IMR-90 (cell line): ENCODE results near the gene LRRIQ4. TPM values are rescaled to one million over a fixed set of nuclear protein-coding genes. Genes with fewer than 3 reads are reported as not detected.

Experiments
- ATAC-seq: fragments of 200-7000 bp; cut with Tn5 transposase; 2 replicates; pipeline ENCODE4 v1.9.1; 2020; ENCODE audit warnings: low read depth, mild to moderate bottlenecking, moderate library complexity
- BruUV-seq: library from RNA; stranded (reverse); fragments of 400-500 nt; replicated peaks from 2 replicates; lab custom pipeline; 2021; lab: Mats Ljungman, UMichigan
- CTCF ChIA-PET: fragments of 300-600 bp; formaldehyde crosslinking; extraction: SDS; loops from one replicate; lab custom pipeline; 2021; ENCODE audit warnings: antibody characterized with exemption; lab: Yijun Ruan, JAX
- POLR2A ChIA-PET: fragments of 300-600 bp; sonication (Branson Sonifier 250); formaldehyde crosslinking; loops from one replicate; lab custom pipeline; 2022; ENCODE audit warnings: antibody characterized with exemption; ENCODE audit not compliant: unreplicated experiment; lab: Charles Lee
- DNase-seq: peaks from one replicate; pipeline ENCODE4 v3.0.0; 2013
- H2AFZ ChIP-seq: replicated peaks from 2 replicates; pipeline ENCODE3; 2013; ENCODE audit warnings: low read length, mild to moderate bottlenecking; ENCODE audit not compliant: poor library complexity
- H2AK5ac ChIP-seq: 2 replicates; pipeline ENCODE4 v1.6.1; 2013; ENCODE audit warnings: low read depth, low read length, inconsistent platforms
- H2AK9ac ChIP-seq: replicated peaks from 2 replicates; pipeline ENCODE3; 2013; ENCODE audit warnings: mild to moderate bottlenecking, low read depth, low read length, moderate library complexity; ENCODE audit not compliant: poor library complexity
- H2BK120ac ChIP-seq: 2 replicates; pipeline ENCODE4 v1.6.1; 2013; ENCODE audit warnings: low read depth, low read length, inconsistent platforms
- H2BK15ac ChIP-seq: 3 replicates; pipeline ENCODE4 v1.6.1; 2013; ENCODE audit warnings: low read depth, low read length, inconsistent platforms
- H2BK20ac ChIP-seq: 2 replicates; pipeline ENCODE4 v1.6.1; 2013; ENCODE audit warnings: low read depth, mild to moderate bottlenecking, inconsistent platforms, low read length, moderate library complexity
- H2BK5ac ChIP-seq: 2 replicates; pipeline ENCODE4 v1.6.1; 2013; ENCODE audit warnings: mild to moderate bottlenecking, low read depth, low read length, inconsistent platforms; ENCODE audit not compliant: poor library complexity, severe bottlenecking
- H3K14ac ChIP-seq: replicated peaks from 2 replicates; pipeline ENCODE4 v1.6.1; 2013; ENCODE audit warnings: low read depth, low read length, inconsistent platforms
- H3K18ac ChIP-seq: 2 replicates; pipeline ENCODE4 v1.6.1; 2013; ENCODE audit warnings: low read depth, low read length, control low read depth
- H3K23ac ChIP-seq: 2 replicates; pipeline ENCODE4 v1.6.1; 2013; ENCODE audit warnings: low read depth, low read length, inconsistent platforms
- H3K27ac ChIP-seq: 2 replicates; pipeline ENCODE4 v1.5.1; 2013; ENCODE audit warnings: mild to moderate bottlenecking, control low read depth, low read length; ENCODE audit not compliant: insufficient read depth
- H3K27me3 ChIP-seq: 2 replicates; pipeline ENCODE4 v1.6.1; 2013; ENCODE audit warnings: low read length; ENCODE audit not compliant: control insufficient read depth, insufficient read depth
- H3K36me3 ChIP-seq: 2 replicates; pipeline ENCODE4 v1.6.1; 2013; ENCODE audit warnings: low read length, mixed read lengths; ENCODE audit not compliant: control insufficient read depth, insufficient read depth
- H3K4ac ChIP-seq: 2 replicates; pipeline ENCODE4 v1.6.1; 2013; ENCODE audit warnings: low read depth, low read length, inconsistent platforms
- H3K4me1 ChIP-seq: 2 replicates; pipeline ENCODE4 v1.6.1; 2013; ENCODE audit warnings: low read length, mixed read lengths; ENCODE audit not compliant: control insufficient read depth, insufficient read depth
- H3K4me2 ChIP-seq: 2 replicates; pipeline ENCODE4 v1.6.1; 2013; ENCODE audit warnings: low read depth, mild to moderate bottlenecking, control low read depth, low read length, moderate library complexity
- H3K4me3 ChIP-seq: 2 replicates; pipeline ENCODE4 v1.5.1; 2013; ENCODE audit warnings: low read depth, mild to moderate bottlenecking, control low read depth, low read length, moderate library complexity; ENCODE audit not compliant: insufficient read depth
- H3K56ac ChIP-seq: 2 replicates; pipeline ENCODE4 v1.6.1; 2013; ENCODE audit warnings: low read length, inconsistent platforms; ENCODE audit not compliant: insufficient read depth; ENCODE audit errors: extremely low read depth
- H3K79me1 ChIP-seq, 2 experiments: 2 replicates each; pipeline ENCODE4 v1.6.1; 2013; ENCODE audit warnings: low read length in 2 of 2, inconsistent platforms in 1 of 2, low read depth in 1 of 2
- H3K9ac ChIP-seq: 2 replicates; pipeline ENCODE4 v1.6.1; 2013; ENCODE audit warnings: low read depth, low read length, control low read depth
- H3K9me1 ChIP-seq: 2 replicates; pipeline ENCODE4 v1.6.1; 2013; ENCODE audit warnings: low read length, inconsistent platforms; ENCODE audit not compliant: insufficient read depth
- H3K9me3 ChIP-seq: 2 replicates; pipeline ENCODE4 v1.6.1; 2013; ENCODE audit warnings: low read length; ENCODE audit not compliant: control insufficient read depth, insufficient read depth
- H4K20me1 ChIP-seq: 2 replicates; pipeline ENCODE4 v1.6.1; 2013; ENCODE audit warnings: low read length, inconsistent platforms; ENCODE audit not compliant: insufficient read depth
- H4K5ac ChIP-seq: 2 replicates; pipeline ENCODE4 v1.6.1; 2013; ENCODE audit warnings: mild to moderate bottlenecking, low read depth, low read length, control low read depth
- H4K8ac ChIP-seq, 2 experiments: 2 replicates each; pipeline ENCODE4 v1.6.1; 2013; ENCODE audit warnings: low read depth in 2 of 2, low read length in 2 of 2, control low read depth in 1 of 2, inconsistent platforms in 1 of 2
- H4K91ac ChIP-seq: 2 replicates; pipeline ENCODE4 v1.6.1; 2013; ENCODE audit warnings: low read depth, low read length, inconsistent platforms; ENCODE audit not compliant: insufficient read depth
- CEBPB ChIP-seq: IDR thresholded peaks from 2 replicates; pipeline ENCODE4 v1.6.1; 2012; ENCODE audit warnings: low read depth, low read length, improper control_type of control experiment
- FOS ChIP-seq: fragments of 150-350 bp; IDR thresholded peaks from 2 replicates; pipeline ENCODE4 v1.6.1; 2016; ENCODE audit warnings: low read depth, low read length
- MXI1 ChIP-seq: IDR thresholded peaks from 2 replicates; pipeline ENCODE4 v1.6.1; 2012; ENCODE audit warnings: low read depth, mild to moderate bottlenecking, low read length, moderate library complexity, borderline replicate concordance
- NFE2L2 ChIP-seq: fragments of 150-350 bp; IDR thresholded peaks from 2 replicates; pipeline ENCODE4 v1.6.1; 2016; ENCODE audit warnings: low read depth, mild to moderate bottlenecking, low read length
- RCOR1 ChIP-seq: IDR thresholded peaks from 2 replicates; pipeline ENCODE4 v1.6.1; 2012; ENCODE audit warnings: mild to moderate bottlenecking, low read length, improper control_type of control experiment; ENCODE audit not compliant: insufficient replicate concordance
- RFX5 ChIP-seq: IDR thresholded peaks from 2 replicates; pipeline ENCODE4 v1.8.0; 2012; ENCODE audit warnings: low read depth, mild to moderate bottlenecking, low read length, moderate library complexity
- SMC3 ChIP-seq: fragments of 150-350 bp; IDR thresholded peaks from 2 replicates; pipeline ENCODE4 v1.6.1; 2016; ENCODE audit warnings: low read depth, mild to moderate bottlenecking, antibody characterized with exemption, low read length, moderate library complexity
- WGBS, 2 experiments: methylation state at CpG; one replicate each; pipeline versions ENCODE4 v1.1.5 to v1.1.7; 2013; ENCODE audit warnings: missing lambda C conversion rate in 2 of 2; ENCODE audit not compliant: insufficient read length in 1 of 2; ENCODE audit errors: extremely low coverage in 2 of 2; 5-methylcytosine and 5-hydroxymethylcytosine counted together
- dilution Hi-C: fragments of 300-500 bp; cut with HindIII; formaldehyde crosslinking; loops from one replicate; pipeline ENCODE4 v1.14.3; 2018; ENCODE audit warnings: low sequenced_read_pairs; ENCODE audit not compliant: unreplicated experiment
- in situ Hi-C: fragments of 300-500 bp; cut with MboI; formaldehyde crosslinking; loops from 3 replicates; pipeline ENCODE4 v1.14.3; 2019; ENCODE audit warnings: low sequenced_read_pairs, inconsistent platforms, mixed read lengths
- intact Hi-C: fragments of 100-400 bp; cut with micrococcal nuclease; formaldehyde crosslinking; loops from 2 replicates; pipeline ENCODE4 v1.10.0; 2022
- polyA plus RNA-seq, 3 experiments: library from polyadenylated mRNA; depleted of rRNA; stranded (reverse); fragments of >200 nt; gene quantifications; 2 replicates each; pipeline ENCODE4 v1.2.3, GENCODE V29; 2012; ENCODE audit warnings: low replicate concordance in 1 of 3
- total RNA-seq: library from RNA; depleted of rRNA; stranded (reverse); fragments of >200 nt; gene quantifications from 2 replicates; pipeline ENCODE4 v1.2.3, GENCODE V29; 2012
- TF ChIP-seq, protein P1 (sequence below): fragments of 150-350 bp; IDR thresholded peaks from 2 replicates; pipeline ENCODE4 v1.6.1; 2016; ENCODE audit warnings: low read depth, mild to moderate bottlenecking, low read length, moderate library complexity, borderline replicate concordance

Gene LRRIQ4
- total and polyA plus RNA-seq, 2 of the 4 experiments (the other 2 are of a cell fraction) = not detected

DNA sequence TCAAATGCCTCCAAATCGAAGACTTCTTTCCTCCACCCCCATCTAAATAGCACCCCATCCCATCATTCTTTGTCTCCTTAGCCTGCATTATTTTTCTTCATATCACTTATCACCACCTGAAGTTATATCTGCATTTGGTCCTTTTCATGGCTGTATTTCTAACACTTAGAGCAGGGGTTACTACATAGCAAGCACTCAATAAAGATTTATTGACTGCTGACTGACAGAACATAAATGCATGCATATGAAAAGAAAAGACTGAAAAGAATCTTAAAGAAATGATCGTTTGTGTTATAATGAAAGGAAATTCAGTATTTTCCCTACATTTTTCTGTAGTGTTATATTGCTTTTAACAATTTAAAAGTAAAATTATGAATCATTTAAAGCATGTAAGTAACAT is 55.7 kb downstream of the LRRIQ4 start:
- Histone ChIP-seq H4K20me1 (no peaks in the 10 kb centered on the region), H4K5ac (no peak overlapping the region), H3K4me1 (no peaks in the 10 kb centered on the region), H2BK120ac (no peak overlapping the region), H3K4ac (no peak overlapping the region), H4K8ac (no peak overlapping the region), H2AK9ac (no peak overlapping the region), H3K9me3 (no peaks in the 10 kb centered on the region), H2BK15ac (no peak overlapping the region), H3K4me3 (no peak overlapping the region), H3K9me1 (no peaks in the 10 kb centered on the region), H2AK5ac (no peak overlapping the region), H3K36me3 (no peaks in the 10 kb centered on the region), H3K14ac (no peak overlapping the region), H2BK5ac (no peak overlapping the region), H3K9ac (no peak overlapping the region), H3K27ac (no peak overlapping the region), H3K23ac (no peak overlapping the region), H3K79me1 (no peaks in the 10 kb centered on the region), H3K4me2 (no peak overlapping the region), H3K27me3 (peaks cover 10% of the 10 kb centered on the region), H2AFZ (no peak overlapping the region), H2BK20ac (no peak overlapping the region), H3K18ac (no peak overlapping the region), H3K56ac (no peak overlapping the region), H4K91ac (no peak overlapping the region)
- 20% methylated on average over 1 of the region's 2 CpGs; no CpG with 5 or more reads in 1 of the 2 experiments for WGBS, 2 experiments
- DNase-seq (no peak), ATAC-seq (no peak)
- BruUV-seq = no TSS peak
- POLR2A ChIA-PET = no interaction called here
- CTCF ChIA-PET = no interaction called here
- dilution Hi-C loops (no loop called here), intact Hi-C loops (loop anchor here (10.0 kb wide), 1 partner anchor 226 kb away; no protein-coding TSS in a partner anchor), in situ Hi-C loops (loop anchor here (10.0 kb wide), 1 partner anchor 186 kb away; no protein-coding TSS in a partner anchor)
- TF ChIP-seq MXI1 (no peak), SMC3 (no peak), RFX5 (no peak), NFE2L2 (no peak), FOS (no peak), RCOR1 (no peak), CEBPB (no peak)
- TF ChIP-seq, protein P1, sequence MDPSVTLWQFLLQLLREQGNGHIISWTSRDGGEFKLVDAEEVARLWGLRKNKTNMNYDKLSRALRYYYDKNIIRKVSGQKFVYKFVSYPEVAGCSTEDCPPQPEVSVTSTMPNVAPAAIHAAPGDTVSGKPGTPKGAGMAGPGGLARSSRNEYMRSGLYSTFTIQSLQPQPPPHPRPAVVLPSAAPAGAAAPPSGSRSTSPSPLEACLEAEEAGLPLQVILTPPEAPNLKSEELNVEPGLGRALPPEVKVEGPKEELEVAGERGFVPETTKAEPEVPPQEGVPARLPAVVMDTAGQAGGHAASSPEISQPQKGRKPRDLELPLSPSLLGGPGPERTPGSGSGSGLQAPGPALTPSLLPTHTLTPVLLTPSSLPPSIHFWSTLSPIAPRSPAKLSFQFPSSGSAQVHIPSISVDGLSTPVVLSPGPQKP = no peak
